Left lung (tissue), 10 donors: ENCODE results near the gene LMO1. TPM values are rescaled to one million over a fixed set of nuclear protein-coding genes. Genes with fewer than 3 reads are reported as not detected.
A peak's percentile ranks its signal among the peaks of the same experiment; 100 is the strongest.

Source experiments
- ATAC-seq: fragments of 200-7000 bp; cut with Tn5 transposase; one replicate; pipeline ENCODE4 v1.9.1; 2020; ENCODE audit warnings: moderate library complexity
- DNase-seq, 4 donors: peaks; one replicate each; pipeline ENCODE4 v3.0.0-alpha.2; 2013 to 2020
- H3K27ac ChIP-seq, 2 donors: fragments of 200-600 bp; sonication (generic) in 1 of 2; one replicate each; pipeline versions ENCODE4 v1.5.0 to v1.8.0; 2020 to 2021
- H3K27me3 ChIP-seq, 2 donors: fragments of 200-600 bp; sonication (generic) in 1 of 2; one replicate each; pipeline versions ENCODE4 v1.5.0 to v1.8.0; 2020 to 2021
- H3K36me3 ChIP-seq, 2 donors: fragments of 200-600 bp; sonication (generic) in 1 of 2; one replicate each; pipeline versions ENCODE4 v1.5.0 to v1.8.0; 2020 to 2021
- H3K4me1 ChIP-seq, 2 donors: fragments of 200-600 bp; one replicate each; pipeline ENCODE4 v1.8.0; 2021
- H3K4me3 ChIP-seq, 2 donors: fragments of 200-600 bp; sonication (generic) in 1 of 2; one replicate each; pipeline versions ENCODE4 v1.5.0 to v1.8.0; 2020 to 2021; ENCODE audit warnings: mild to moderate bottlenecking in 1 of 2
- H3K9me3 ChIP-seq, 2 donors: fragments of 200-600 bp; sonication (generic) in 1 of 2; one replicate each; pipeline versions ENCODE4 v1.5.0 to v1.8.0; 2020 to 2021
- CTCF ChIP-seq, 2 donors: fragments of 200-600 bp; sonication (generic) in 1 of 2; IDR thresholded peaks; one replicate each; pipeline versions ENCODE4 v1.5.0 to v1.8.0; 2021; ENCODE audit warnings: antibody characterized with exemption in 2 of 2
- intact Hi-C, 2 donors: fragments of 100-400 bp; cut with DNase I; formaldehyde crosslinking; loops; one replicate each; pipeline versions ENCODE4 v1.11.2 to v1.14.2; 2022
- polyA plus RNA-seq, 6 donors: library from polyadenylated mRNA; unstranded; fragments of 120-200 nt; gene quantifications; one replicate each; pipeline ENCODE4 v1.2.1, GENCODE V29; 2013; ENCODE audit not compliant: insufficient read length in 6 of 6
- total RNA-seq, 2 donors: library from RNA; stranded (reverse); fragmentation: NEBNext Ultra II Directional; extraction: Animal tissue kit (Norgen Biotek cat#: 25700); gene quantifications; one replicate each; pipeline ENCODE4 v1.2.1, GENCODE V29; 2021
- donor health status: DM: no; HTN: yes; CAD: no.
- donor health status: DM: no; HTN: no; CAD: no.

The LMO1 gene
- total and polyA plus RNA-seq, 8 donors = 0.18 to 0.48 (median 0.23) TPM; not detected in 3

- Histone ChIP-seq H3K4me3 (no peak overlapping the region), H3K9me3 (no peaks in the 10 kb centered on the region), H3K4me1 (no peaks in the 10 kb centered on the region), H3K27me3 (no peaks in the 10 kb centered on the region), H3K27ac (no peak overlapping the region), H3K36me3 (no peaks in the 10 kb centered on the region)
- no peak for TF ChIP-seq CTCF (IDR thresholded peaks at IDR 0.05)
- intact Hi-C loops = no loop called here
- DNase-seq (no peak), ATAC-seq (peak; percentile 42)
Measured at GRCh38 chr11:8233691-8234424, 29.8 kb downstream of the LMO1 start.

- no peak for TF ChIP-seq CTCF (IDR thresholded peaks at IDR 0.05)
- no peaks in the 10 kb centered on the region for H3K4me1 ChIP-seq
- H3K27ac ChIP-seq = no peak overlapping the region
- ATAC-seq (no peak), DNase-seq (no peak)
- no peak overlapping the region for H3K4me3 ChIP-seq
- H3K27me3 ChIP-seq = no peaks in the 10 kb centered on the region
- intact Hi-C loops = no loop called here
- H3K36me3 ChIP-seq = no peaks in the 10 kb centered on the region
- no peaks in the 10 kb centered on the region for H3K9me3 ChIP-seq
Measured at GRCh38 chr11:8232849-8233606, 30.6 kb downstream of the LMO1 start.

GRCh38 chr11:8232414-8232813, 31.3 kb downstream of the LMO1 start:
- Histone ChIP-seq H3K27ac (no peak overlapping the region), H3K27me3 (no peaks in the 10 kb centered on the region), H3K4me3 (no peak overlapping the region), H3K36me3 (no peaks in the 10 kb centered on the region), H3K9me3 (no peaks in the 10 kb centered on the region), H3K4me1 (no peaks in the 10 kb centered on the region)
- DNase-seq (no peak), ATAC-seq (no peak)
- no peak for TF ChIP-seq CTCF (IDR thresholded peaks at IDR 0.05)
- intact Hi-C loops = no loop called here

- intact Hi-C loops = no loop called here
- ATAC-seq (no peak), DNase-seq (no peak)
- Histone ChIP-seq H3K27ac (no peak overlapping the region), H3K27me3 (no peaks in the 10 kb centered on the region), H3K36me3 (no peaks in the 10 kb centered on the region), H3K9me3 (no peaks in the 10 kb centered on the region), H3K4me1 (no peaks in the 10 kb centered on the region), H3K4me3 (no peak overlapping the region)
- TF ChIP-seq CTCF (IDR thresholded peaks at IDR 0.05) = no peak
Measured at GRCh38 chr11:8231979-8232378, 31.7 kb downstream of the LMO1 start.
